Upper lobe of left lung (tissue), 4 donors: ENCODE data around the gene HTR1D.

Source experiments
- POLR2A ChIP-seq, 4 donors: fragments of 450-650 bp; IDR thresholded peaks; one replicate each; pipeline ENCODE4 v1.5.1; 2016 to 2017; ENCODE audit warnings: antibody characterized with exemption in 4 of 4, mild to moderate bottlenecking in 2 of 4
- TF ChIP-seq, protein P1 (sequence below), 6 experiments: fragments of 450-650 bp in 4 of 6; fragments of 200-600 bp in 2 of 6; sonication (generic) in 2 of 6; IDR thresholded peaks; one replicate each; pipeline ENCODE4 v1.5.1; 2016 to 2019; ENCODE audit warnings: antibody characterized with exemption in 6 of 6

DNA sequence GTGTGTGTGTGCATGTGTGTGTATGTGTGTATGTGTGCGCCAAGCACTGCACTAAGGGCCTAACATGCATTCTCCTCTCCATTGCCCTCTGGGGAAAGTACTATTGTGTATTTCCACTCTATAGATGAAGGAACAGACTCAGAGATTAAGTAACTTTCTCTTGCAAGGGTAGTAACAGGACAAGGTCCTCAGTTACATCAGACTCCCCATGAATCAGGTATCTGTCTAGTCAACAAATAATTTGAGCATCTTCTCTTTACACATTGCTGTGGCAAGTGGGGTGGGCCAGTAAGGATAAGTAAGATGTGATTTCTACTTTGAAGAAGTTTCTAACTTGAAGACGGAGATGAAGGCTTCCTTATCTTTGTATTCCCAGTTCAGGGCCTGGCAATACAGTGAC is 5.0 kb upstream of the HTR1D start:
- TF ChIP-seq, protein P1, sequence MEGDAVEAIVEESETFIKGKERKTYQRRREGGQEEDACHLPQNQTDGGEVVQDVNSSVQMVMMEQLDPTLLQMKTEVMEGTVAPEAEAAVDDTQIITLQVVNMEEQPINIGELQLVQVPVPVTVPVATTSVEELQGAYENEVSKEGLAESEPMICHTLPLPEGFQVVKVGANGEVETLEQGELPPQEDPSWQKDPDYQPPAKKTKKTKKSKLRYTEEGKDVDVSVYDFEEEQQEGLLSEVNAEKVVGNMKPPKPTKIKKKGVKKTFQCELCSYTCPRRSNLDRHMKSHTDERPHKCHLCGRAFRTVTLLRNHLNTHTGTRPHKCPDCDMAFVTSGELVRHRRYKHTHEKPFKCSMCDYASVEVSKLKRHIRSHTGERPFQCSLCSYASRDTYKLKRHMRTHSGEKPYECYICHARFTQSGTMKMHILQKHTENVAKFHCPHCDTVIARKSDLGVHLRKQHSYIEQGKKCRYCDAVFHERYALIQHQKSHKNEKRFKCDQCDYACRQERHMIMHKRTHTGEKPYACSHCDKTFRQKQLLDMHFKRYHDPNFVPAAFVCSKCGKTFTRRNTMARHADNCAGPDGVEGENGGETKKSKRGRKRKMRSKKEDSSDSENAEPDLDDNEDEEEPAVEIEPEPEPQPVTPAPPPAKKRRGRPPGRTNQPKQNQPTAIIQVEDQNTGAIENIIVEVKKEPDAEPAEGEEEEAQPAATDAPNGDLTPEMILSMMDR (IDR thresholded peaks at IDR 0.05) = no peak
- TF ChIP-seq POLR2A (IDR thresholded peaks at IDR 0.05) = no peak
